ENCODE data around the gene PYROXD2. TPM values are rescaled to one million over a fixed set of nuclear protein-coding genes. Genes with fewer than 3 reads are reported as not detected.

The PYROXD2 gene
- polyA plus RNA-seq, 1 donor from 2014 or later, result 0.11 TPM

DNA sequence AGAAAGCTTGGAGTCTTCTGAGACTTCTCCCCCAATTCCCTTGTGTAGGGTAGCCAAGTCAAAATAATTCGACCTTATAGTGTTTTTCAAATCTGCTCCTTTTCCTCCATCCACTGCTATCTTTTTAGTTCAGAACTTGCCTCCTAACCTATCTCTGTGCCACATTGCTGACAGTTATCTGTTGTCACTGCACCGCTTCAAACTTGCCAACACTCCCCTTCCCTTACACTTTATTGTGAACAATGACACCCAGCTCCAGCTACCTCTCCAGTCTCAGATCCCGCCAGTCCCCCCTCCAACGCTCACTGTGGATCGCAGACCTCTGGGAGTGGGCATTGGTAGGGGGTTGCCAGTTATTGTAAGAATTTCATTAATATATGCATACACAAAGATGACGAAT is 48.0 kb upstream of the PYROXD2 start:
- no peaks in the 10 kb centered on the region for H3K9me2 ChIP-seq (ENCODE audit: insufficient read depth, low read length)
- TF ChIP-seq EP300 (conservative IDR thresholded peaks at IDR 0.05; ENCODE audit: poor library complexity, severe bottlenecking) (no peak), RAD21 (conservative IDR thresholded peaks at IDR 0.05) (no peak), TAF1 (IDR thresholded peaks at IDR 0.05; ENCODE audit: low read depth) (no peak), MXI1 (conservative IDR thresholded peaks at IDR 0.05; ENCODE audit: poor library complexity, severe bottlenecking) (no peak), POLR2AphosphoS5 (IDR thresholded peaks at IDR 0.05) (no peak), EZH2 (IDR thresholded peaks at IDR 0.05; ENCODE audit: borderline replicate concordance, insufficient read depth, low read length, poor library complexity, severe bottlenecking) (no peak), SMC3 (conservative IDR thresholded peaks at IDR 0.05; ENCODE audit: poor library complexity) (no peak)
- TF ChIP-seq, protein P1, sequence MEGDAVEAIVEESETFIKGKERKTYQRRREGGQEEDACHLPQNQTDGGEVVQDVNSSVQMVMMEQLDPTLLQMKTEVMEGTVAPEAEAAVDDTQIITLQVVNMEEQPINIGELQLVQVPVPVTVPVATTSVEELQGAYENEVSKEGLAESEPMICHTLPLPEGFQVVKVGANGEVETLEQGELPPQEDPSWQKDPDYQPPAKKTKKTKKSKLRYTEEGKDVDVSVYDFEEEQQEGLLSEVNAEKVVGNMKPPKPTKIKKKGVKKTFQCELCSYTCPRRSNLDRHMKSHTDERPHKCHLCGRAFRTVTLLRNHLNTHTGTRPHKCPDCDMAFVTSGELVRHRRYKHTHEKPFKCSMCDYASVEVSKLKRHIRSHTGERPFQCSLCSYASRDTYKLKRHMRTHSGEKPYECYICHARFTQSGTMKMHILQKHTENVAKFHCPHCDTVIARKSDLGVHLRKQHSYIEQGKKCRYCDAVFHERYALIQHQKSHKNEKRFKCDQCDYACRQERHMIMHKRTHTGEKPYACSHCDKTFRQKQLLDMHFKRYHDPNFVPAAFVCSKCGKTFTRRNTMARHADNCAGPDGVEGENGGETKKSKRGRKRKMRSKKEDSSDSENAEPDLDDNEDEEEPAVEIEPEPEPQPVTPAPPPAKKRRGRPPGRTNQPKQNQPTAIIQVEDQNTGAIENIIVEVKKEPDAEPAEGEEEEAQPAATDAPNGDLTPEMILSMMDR (IDR thresholded peaks at IDR 0.05; ENCODE audit: poor library complexity, severe bottlenecking), result no peak
- TF ChIP-seq, protein P2, sequence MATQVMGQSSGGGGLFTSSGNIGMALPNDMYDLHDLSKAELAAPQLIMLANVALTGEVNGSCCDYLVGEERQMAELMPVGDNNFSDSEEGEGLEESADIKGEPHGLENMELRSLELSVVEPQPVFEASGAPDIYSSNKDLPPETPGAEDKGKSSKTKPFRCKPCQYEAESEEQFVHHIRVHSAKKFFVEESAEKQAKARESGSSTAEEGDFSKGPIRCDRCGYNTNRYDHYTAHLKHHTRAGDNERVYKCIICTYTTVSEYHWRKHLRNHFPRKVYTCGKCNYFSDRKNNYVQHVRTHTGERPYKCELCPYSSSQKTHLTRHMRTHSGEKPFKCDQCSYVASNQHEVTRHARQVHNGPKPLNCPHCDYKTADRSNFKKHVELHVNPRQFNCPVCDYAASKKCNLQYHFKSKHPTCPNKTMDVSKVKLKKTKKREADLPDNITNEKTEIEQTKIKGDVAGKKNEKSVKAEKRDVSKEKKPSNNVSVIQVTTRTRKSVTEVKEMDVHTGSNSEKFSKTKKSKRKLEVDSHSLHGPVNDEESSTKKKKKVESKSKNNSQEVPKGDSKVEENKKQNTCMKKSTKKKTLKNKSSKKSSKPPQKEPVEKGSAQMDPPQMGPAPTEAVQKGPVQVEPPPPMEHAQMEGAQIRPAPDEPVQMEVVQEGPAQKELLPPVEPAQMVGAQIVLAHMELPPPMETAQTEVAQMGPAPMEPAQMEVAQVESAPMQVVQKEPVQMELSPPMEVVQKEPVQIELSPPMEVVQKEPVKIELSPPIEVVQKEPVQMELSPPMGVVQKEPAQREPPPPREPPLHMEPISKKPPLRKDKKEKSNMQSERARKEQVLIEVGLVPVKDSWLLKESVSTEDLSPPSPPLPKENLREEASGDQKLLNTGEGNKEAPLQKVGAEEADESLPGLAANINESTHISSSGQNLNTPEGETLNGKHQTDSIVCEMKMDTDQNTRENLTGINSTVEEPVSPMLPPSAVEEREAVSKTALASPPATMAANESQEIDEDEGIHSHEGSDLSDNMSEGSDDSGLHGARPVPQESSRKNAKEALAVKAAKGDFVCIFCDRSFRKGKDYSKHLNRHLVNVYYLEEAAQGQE (IDR thresholded peaks at IDR 0.05; ENCODE audit: borderline replicate concordance), result no peak

DNA sequence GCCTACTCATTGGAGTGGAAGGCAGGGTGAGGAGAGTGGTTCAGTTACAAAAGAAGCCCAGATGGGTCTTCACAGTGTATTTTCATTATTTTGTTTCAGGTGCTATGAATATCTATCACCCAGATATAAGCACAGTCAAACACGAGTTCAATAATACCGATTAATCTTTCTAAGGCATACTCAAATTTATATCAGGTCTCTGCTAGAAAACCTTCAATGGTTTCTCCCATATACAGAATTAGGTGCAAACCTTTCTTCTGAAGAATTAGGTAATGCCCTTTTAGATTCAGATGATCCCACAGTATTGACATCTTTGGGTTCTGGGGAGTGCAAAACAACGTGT is 46.5 kb upstream of the PYROXD2 start:
- Histone ChIP-seq H3K36me3 (ENCODE audit: insufficient read depth, low read length) (no peaks in the 10 kb centered on the region), H3F3A (ENCODE audit: insufficient read depth, low read length, poor library complexity, severe bottlenecking) (no peaks in the 10 kb centered on the region), H4K20me1 (ENCODE audit: insufficient read depth) (no peaks in the 10 kb centered on the region), H3K9me3 (ENCODE audit: low read length) (no peaks in the 10 kb centered on the region), H3K9ac (ENCODE audit: low read length) (no peak overlapping the region), H3K79me2 (replicated peaks; ENCODE audit: insufficient read depth, low read length) (no peaks in the 10 kb centered on the region), H3K4me2 (ENCODE audit: low read length) (no peak overlapping the region), H3K27me3 (ENCODE audit: insufficient read depth, low read depth, low read length) (no peaks in the 10 kb centered on the region), H3K27ac (ENCODE audit: low read length) (no peak overlapping the region), H3K4me3 (ENCODE audit: low read length) (no peak overlapping the region), H2AFZ (ENCODE audit: low read depth, low read length) (no peak overlapping the region), H3K9me2 (ENCODE audit: insufficient read depth, low read length) (no peaks in the 10 kb centered on the region)
- no peak for TF ChIP-seq RAD21 (conservative IDR thresholded peaks at IDR 0.05)
- TF ChIP-seq TAF1 (IDR thresholded peaks at IDR 0.05; ENCODE audit: low read depth), result no peak
- TF ChIP-seq, protein P1 (IDR thresholded peaks at IDR 0.05; ENCODE audit: poor library complexity, severe bottlenecking), result no peak
- no peak for TF ChIP-seq EP300 (conservative IDR thresholded peaks at IDR 0.05; ENCODE audit: poor library complexity, severe bottlenecking)
- TF ChIP-seq MXI1 (conservative IDR thresholded peaks at IDR 0.05; ENCODE audit: poor library complexity, severe bottlenecking), result no peak
- no peak for TF ChIP-seq SMC3 (conservative IDR thresholded peaks at IDR 0.05; ENCODE audit: poor library complexity)
- TF ChIP-seq EZH2 (IDR thresholded peaks at IDR 0.05; ENCODE audit: borderline replicate concordance, insufficient read depth, low read length, poor library complexity, severe bottlenecking), result no peak
- TF ChIP-seq, protein P2 (IDR thresholded peaks at IDR 0.05; ENCODE audit: borderline replicate concordance), result no peak
- TF ChIP-seq POLR2AphosphoS5 (IDR thresholded peaks at IDR 0.05), result no peak

More for the DNA sequence above, 48.0 kb upstream of the PYROXD2 start:
- H3K79me2 ChIP-seq (replicated peaks; ENCODE audit: insufficient read depth, low read length), result no peaks in the 10 kb centered on the region
- H3K4me2 ChIP-seq (ENCODE audit: low read length), result no peak overlapping the region
- H3K27me3 ChIP-seq (ENCODE audit: insufficient read depth, low read depth, low read length), result no peaks in the 10 kb centered on the region
- H3F3A ChIP-seq (ENCODE audit: insufficient read depth, low read length, poor library complexity, severe bottlenecking), result no peaks in the 10 kb centered on the region
- no peak overlapping the region for H2AFZ ChIP-seq (ENCODE audit: low read depth, low read length)
- H3K27ac ChIP-seq (ENCODE audit: low read length), result no peak overlapping the region
- H3K4me3 ChIP-seq (ENCODE audit: low read length), result no peak overlapping the region
- no peaks in the 10 kb centered on the region for H4K20me1 ChIP-seq (ENCODE audit: insufficient read depth)
- no peaks in the 10 kb centered on the region for H3K36me3 ChIP-seq (ENCODE audit: insufficient read depth, low read length)
- H3K9me3 ChIP-seq (ENCODE audit: low read length), result no peaks in the 10 kb centered on the region
- no peak overlapping the region for H3K9ac ChIP-seq (ENCODE audit: low read length)

Measured in neural cell (in vitro differentiated cells).